ENCODE results near the gene MACIR. TPM values are rescaled to one million over a fixed set of nuclear protein-coding genes. Genes with fewer than 3 reads are reported as not detected.

Gene MACIR
- total and polyA plus RNA-seq, 9 of the 15 experiments (the other 6 are each of a cell fraction or from before 2014, with no cell fraction given) = 1.4 to 11.6 (median 9.4) TPM

- TF ChIP-seq REST (IDR thresholded peaks at IDR 0.05; ENCODE audit: borderline replicate concordance) (no peak), REST (CRISPR knock-in tag; IDR thresholded peaks at IDR 0.05; ENCODE audit: low read depth) (no peak), MEF2A (IDR thresholded peaks at IDR 0.05; ENCODE audit: control insufficient read depth, low read depth, low read length) (no peak), RBM34 (IDR thresholded peaks at IDR 0.05; ENCODE audit: borderline replicate concordance, insufficient read depth, low read length) (0 out of 2 replicates have a peak, but pooled peaks have one; percentile 13), GMEB1 (CRISPR knock-in tag; IDR thresholded peaks at IDR 0.05) (peak; percentile 55), RBM14 (IDR thresholded peaks at IDR 0.05; ENCODE audit: borderline replicate concordance, insufficient read depth, low read depth, low read length) (0 out of 2 replicates have a peak, but pooled peaks have one; percentile 16), NR2F6 (CRISPR knock-in tag; IDR thresholded peaks at IDR 0.05) (no peak), PHF8 (IDR thresholded peaks at IDR 0.05; ENCODE audit: borderline replicate concordance, low read length) (peak; percentile 44; the same call in 1 of the 2 replicates), BCOR (IDR thresholded peaks at IDR 0.05) (no peak), SUPT5H (IDR thresholded peaks at IDR 0.05) (peak; percentile 15; the same call in 1 of the 2 replicates), CREB1 (IDR thresholded peaks at IDR 0.05) (peak; percentile 23; the same call in 1 of the 2 replicates), CREB1 (CRISPR knock-in tag; IDR thresholded peaks at IDR 0.05) (no peak), GTF2F1 (IDR thresholded peaks at IDR 0.05; ENCODE audit: low read depth, low read length) (no peak), MEF2D (tag; conservative IDR thresholded peaks at IDR 0.05; ENCODE audit: low read depth) (no peak), EHMT2 (IDR thresholded peaks at IDR 0.05) (no peak), PYGO2 (tag; IDR thresholded peaks at IDR 0.05) (no peak), ZNF239 (CRISPR knock-in tag; IDR thresholded peaks at IDR 0.05) (no peak)
- TF ChIP-seq, protein P1, sequence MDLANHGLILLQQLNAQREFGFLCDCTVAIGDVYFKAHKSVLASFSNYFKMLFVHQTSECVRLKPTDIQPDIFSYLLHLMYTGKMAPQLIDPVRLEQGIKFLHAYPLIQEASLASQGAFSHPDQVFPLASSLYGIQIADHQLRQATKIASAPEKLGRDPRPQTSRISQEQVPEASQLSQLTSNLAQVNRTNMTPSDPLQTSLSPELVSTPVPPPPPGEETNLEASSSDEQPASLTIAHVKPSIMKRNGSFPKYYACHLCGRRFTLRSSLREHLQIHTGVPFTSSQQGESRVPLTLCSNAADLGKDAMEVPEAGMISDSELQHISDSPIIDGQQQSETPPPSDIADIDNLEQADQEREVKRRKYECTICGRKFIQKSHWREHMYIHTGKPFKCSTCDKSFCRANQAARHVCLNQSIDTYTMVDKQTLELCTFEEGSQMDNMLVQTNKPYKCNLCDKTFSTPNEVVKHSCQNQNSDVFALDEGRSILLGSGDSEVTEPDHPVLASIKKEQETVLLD (IDR thresholded peaks at IDR 0.05) = peak; percentile 20; the same call in 1 of the 2 replicates
Observed at GRCh38 chr5:103258957-103259704, 568 bp downstream of the MACIR start (continued).
